ENCODE data around the gene FARP1.

FARP1 gene

DNA sequence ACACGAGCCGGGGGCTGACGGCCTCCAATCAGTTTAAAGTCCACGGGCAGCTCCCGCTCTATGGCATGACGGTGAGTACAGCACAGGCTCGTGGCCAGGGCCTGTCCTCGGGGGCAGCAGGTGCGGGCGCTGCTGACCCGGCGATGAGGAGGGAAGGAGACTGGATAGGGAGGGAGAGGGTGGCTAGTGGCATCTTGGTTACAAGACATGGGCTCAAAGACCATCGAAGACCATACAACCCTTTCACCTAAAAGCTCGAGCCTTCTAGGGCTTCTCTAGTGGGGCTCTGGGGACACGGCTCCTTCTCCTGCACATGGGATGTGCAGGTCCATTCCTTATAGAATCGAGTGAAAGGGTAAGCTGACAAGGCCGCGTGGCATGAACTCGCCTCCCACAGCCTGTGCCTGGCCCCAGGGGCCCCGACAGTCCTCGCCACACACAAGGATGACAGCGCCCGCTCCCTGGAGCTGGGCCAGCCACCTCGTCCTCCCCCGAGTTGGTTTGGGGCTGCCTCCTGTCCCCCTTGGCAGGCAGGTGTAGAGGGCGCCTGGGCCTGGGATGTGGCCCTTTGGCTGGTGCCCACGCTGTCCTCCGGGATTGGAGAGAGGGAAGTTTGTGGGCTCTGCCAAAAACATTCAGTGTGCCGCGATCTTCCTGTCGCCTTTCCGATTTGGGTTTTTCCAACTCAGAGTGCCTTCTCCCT lies 296.4 kb downstream of the FARP1 start:
- TF ChIP-seq TCF12 (IDR thresholded peaks at IDR 0.05; ENCODE audit: low read depth): no peak
- no peak for TF ChIP-seq FOXM1 (IDR thresholded peaks at IDR 0.05; ENCODE audit: borderline replicate concordance, low read depth)
- no peak for TF ChIP-seq TAF1 (IDR thresholded peaks at IDR 0.05; ENCODE audit: low read depth)
- TF ChIP-seq YY1 (IDR thresholded peaks at IDR 0.05; ENCODE audit: low read depth): no peak
- no peak for TF ChIP-seq TEAD4 (IDR thresholded peaks at IDR 0.05)
- TF ChIP-seq ZBTB7A (IDR thresholded peaks at IDR 0.05; ENCODE audit: low read depth): no peak
- TF ChIP-seq, protein P1, sequence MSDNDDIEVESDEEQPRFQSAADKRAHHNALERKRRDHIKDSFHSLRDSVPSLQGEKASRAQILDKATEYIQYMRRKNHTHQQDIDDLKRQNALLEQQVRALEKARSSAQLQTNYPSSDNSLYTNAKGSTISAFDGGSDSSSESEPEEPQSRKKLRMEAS (IDR thresholded peaks at IDR 0.05): no peak
- no peak for TF ChIP-seq CREB1 (IDR thresholded peaks at IDR 0.05; ENCODE audit: low read depth)
- TF ChIP-seq, protein P2, sequence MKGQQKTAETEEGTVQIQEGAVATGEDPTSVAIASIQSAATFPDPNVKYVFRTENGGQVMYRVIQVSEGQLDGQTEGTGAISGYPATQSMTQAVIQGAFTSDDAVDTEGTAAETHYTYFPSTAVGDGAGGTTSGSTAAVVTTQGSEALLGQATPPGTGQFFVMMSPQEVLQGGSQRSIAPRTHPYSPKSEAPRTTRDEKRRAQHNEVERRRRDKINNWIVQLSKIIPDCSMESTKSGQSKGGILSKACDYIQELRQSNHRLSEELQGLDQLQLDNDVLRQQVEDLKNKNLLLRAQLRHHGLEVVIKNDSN (IDR thresholded peaks at IDR 0.05): no peak
- TF ChIP-seq, protein P3, sequence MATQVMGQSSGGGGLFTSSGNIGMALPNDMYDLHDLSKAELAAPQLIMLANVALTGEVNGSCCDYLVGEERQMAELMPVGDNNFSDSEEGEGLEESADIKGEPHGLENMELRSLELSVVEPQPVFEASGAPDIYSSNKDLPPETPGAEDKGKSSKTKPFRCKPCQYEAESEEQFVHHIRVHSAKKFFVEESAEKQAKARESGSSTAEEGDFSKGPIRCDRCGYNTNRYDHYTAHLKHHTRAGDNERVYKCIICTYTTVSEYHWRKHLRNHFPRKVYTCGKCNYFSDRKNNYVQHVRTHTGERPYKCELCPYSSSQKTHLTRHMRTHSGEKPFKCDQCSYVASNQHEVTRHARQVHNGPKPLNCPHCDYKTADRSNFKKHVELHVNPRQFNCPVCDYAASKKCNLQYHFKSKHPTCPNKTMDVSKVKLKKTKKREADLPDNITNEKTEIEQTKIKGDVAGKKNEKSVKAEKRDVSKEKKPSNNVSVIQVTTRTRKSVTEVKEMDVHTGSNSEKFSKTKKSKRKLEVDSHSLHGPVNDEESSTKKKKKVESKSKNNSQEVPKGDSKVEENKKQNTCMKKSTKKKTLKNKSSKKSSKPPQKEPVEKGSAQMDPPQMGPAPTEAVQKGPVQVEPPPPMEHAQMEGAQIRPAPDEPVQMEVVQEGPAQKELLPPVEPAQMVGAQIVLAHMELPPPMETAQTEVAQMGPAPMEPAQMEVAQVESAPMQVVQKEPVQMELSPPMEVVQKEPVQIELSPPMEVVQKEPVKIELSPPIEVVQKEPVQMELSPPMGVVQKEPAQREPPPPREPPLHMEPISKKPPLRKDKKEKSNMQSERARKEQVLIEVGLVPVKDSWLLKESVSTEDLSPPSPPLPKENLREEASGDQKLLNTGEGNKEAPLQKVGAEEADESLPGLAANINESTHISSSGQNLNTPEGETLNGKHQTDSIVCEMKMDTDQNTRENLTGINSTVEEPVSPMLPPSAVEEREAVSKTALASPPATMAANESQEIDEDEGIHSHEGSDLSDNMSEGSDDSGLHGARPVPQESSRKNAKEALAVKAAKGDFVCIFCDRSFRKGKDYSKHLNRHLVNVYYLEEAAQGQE (IDR thresholded peaks at IDR 0.05; ENCODE audit: low read depth): no peak
- no peak for TF ChIP-seq RAD21 (IDR thresholded peaks at IDR 0.05; ENCODE audit: low read depth)
- no peak for TF ChIP-seq EP300 (IDR thresholded peaks at IDR 0.05; ENCODE audit: borderline replicate concordance)
- TF ChIP-seq NFIC (IDR thresholded peaks at IDR 0.05): no peak
- TF ChIP-seq CEBPB (IDR thresholded peaks at IDR 0.05): no peak
- no peak for TF ChIP-seq EGR1 (IDR thresholded peaks at IDR 0.05)

DNA sequence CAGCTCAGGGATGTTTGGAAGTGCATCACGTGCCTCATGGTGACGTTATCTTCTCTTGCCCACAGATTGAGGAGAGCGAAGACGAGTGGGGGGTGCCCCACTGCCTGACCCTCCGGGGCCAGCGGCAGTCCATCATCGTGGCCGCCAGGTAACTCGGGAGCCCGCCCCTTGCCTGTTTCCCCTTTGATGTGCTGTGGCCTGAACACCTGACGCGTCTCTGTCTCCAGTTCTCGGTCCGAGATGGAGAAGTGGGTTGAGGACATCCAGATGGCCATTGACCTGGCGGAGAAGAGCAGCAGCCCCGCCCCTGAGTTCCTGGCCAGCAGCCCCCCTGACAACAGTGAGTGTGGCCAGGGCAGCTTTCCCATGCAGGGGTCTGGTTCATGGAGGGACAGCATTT lies 297.0 kb downstream of the FARP1 start:
- TF ChIP-seq RAD21 (IDR thresholded peaks at IDR 0.05; ENCODE audit: low read depth) (no peak), TAF1 (IDR thresholded peaks at IDR 0.05; ENCODE audit: low read depth) (no peak), TCF12 (IDR thresholded peaks at IDR 0.05; ENCODE audit: low read depth) (no peak), TEAD4 (IDR thresholded peaks at IDR 0.05) (no peak), EP300 (IDR thresholded peaks at IDR 0.05; ENCODE audit: borderline replicate concordance) (no peak), CREB1 (IDR thresholded peaks at IDR 0.05; ENCODE audit: low read depth) (no peak), NFIC (IDR thresholded peaks at IDR 0.05) (no peak), EGR1 (IDR thresholded peaks at IDR 0.05) (no peak), FOXM1 (IDR thresholded peaks at IDR 0.05; ENCODE audit: borderline replicate concordance, low read depth) (no peak), CEBPB (IDR thresholded peaks at IDR 0.05) (no peak), ZBTB7A (IDR thresholded peaks at IDR 0.05; ENCODE audit: low read depth) (no peak), YY1 (IDR thresholded peaks at IDR 0.05; ENCODE audit: low read depth) (no peak)
- TF ChIP-seq, protein P1 (IDR thresholded peaks at IDR 0.05): no peak
- TF ChIP-seq, protein P3 (IDR thresholded peaks at IDR 0.05; ENCODE audit: low read depth): no peak
- TF ChIP-seq, protein P2 (IDR thresholded peaks at IDR 0.05): no peak

DNA sequence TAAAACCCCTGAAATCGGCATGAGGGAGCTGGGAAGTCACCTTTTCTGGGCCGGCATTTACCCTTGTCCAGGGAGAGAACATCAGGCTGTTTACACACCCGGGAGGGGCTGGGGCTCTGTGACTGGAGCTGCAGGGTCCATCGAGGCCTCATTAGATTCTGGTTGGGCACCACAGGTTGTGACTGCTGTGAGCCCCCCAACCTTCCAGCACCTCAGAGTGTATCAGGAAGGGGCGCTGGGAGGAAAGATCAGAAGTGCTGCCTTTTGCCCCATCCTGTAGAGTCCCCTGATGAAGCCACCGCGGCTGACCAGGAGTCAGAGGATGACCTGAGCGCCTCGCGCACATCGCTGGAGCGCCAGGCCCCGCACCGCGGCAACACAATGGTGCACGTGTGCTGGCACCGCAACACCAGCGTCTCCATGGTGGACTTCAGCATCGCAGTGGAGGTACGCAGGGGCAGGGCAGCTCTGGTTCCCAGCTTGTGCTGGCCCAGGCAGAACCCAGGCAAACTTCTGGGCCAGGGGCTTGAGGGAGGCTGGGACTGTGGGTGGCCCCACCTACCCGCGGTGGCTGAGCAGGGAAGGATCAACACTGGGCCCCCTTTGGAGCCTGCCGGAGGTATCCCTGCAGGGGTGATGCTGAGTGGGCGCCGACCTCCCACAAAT lies 297.6 kb downstream of the FARP1 start:
- TF ChIP-seq TAF1 (IDR thresholded peaks at IDR 0.05; ENCODE audit: low read depth): no peak
- TF ChIP-seq EGR1 (IDR thresholded peaks at IDR 0.05): no peak
- TF ChIP-seq, protein P2 (IDR thresholded peaks at IDR 0.05): no peak
- no peak for TF ChIP-seq CEBPB (IDR thresholded peaks at IDR 0.05)
- TF ChIP-seq ZBTB7A (IDR thresholded peaks at IDR 0.05; ENCODE audit: low read depth): no peak
- TF ChIP-seq CREB1 (IDR thresholded peaks at IDR 0.05; ENCODE audit: low read depth): no peak
- TF ChIP-seq NFIC (IDR thresholded peaks at IDR 0.05): no peak
- TF ChIP-seq EP300 (IDR thresholded peaks at IDR 0.05; ENCODE audit: borderline replicate concordance): no peak
- no peak for TF ChIP-seq RAD21 (IDR thresholded peaks at IDR 0.05; ENCODE audit: low read depth)
- no peak for TF ChIP-seq TCF12 (IDR thresholded peaks at IDR 0.05; ENCODE audit: low read depth)
- no peak for TF ChIP-seq YY1 (IDR thresholded peaks at IDR 0.05; ENCODE audit: low read depth)
- no peak for TF ChIP-seq TEAD4 (IDR thresholded peaks at IDR 0.05)
- no peak for TF ChIP-seq FOXM1 (IDR thresholded peaks at IDR 0.05; ENCODE audit: borderline replicate concordance, low read depth)
- TF ChIP-seq, protein P3 (IDR thresholded peaks at IDR 0.05; ENCODE audit: low read depth): no peak
- TF ChIP-seq, protein P1 (IDR thresholded peaks at IDR 0.05): no peak
